LNCaP clone FGC (cell line): ENCODE measurements around the gene CD177.
A peak's percentile ranks its signal among the peaks of the same experiment; 100 is the strongest.

ENCODE experiments used
- DNase-seq: peaks from one replicate; pipeline ENCODE4 v3.0.0-alpha.2; 2011; ENCODE audit warnings: low read depth
- H3K4me3 ChIP-seq: 2 replicates; pipeline ENCODE4 v1.5.1; 2011; ENCODE audit warnings: mild to moderate bottlenecking, low read depth, low read length, control low read depth
- CTCF ChIP-seq: IDR thresholded peaks from 2 replicates; pipeline ENCODE4 v1.5.1; 2012; ENCODE audit warnings: mild to moderate bottlenecking; ENCODE audit not compliant: control insufficient read depth, insufficient read depth; ENCODE audit errors: extremely low read depth

Gene CD177

GRCh38 chr19:43311256-43311655 lies 42.2 kb upstream of the CD177 start:
- H3K4me3 ChIP-seq: no peak overlapping the region
- TF ChIP-seq CTCF: no peak
- DNase-seq: no peak

- no peak overlapping the region for H3K4me3 ChIP-seq
- TF ChIP-seq CTCF: no peak
- DNase-seq: no peak
These were observed 41.8 kb upstream of the CD177 start for GRCh38 chr19:43311706-43312105.

- DNase-seq: no peak
These were observed 39.6 kb upstream of the CD177 start for GRCh38 chr19:43313711-43314495.

GRCh38 chr19:43315851-43316250 lies 37.6 kb upstream of the CD177 start:
- TF ChIP-seq CTCF: no peak
- no peak overlapping the region for H3K4me3 ChIP-seq
- no peak for DNase-seq

More at GRCh38 chr19:43313711-43314495, 39.6 kb upstream of the CD177 start:
- no peak overlapping the region for H3K4me3 ChIP-seq
- TF ChIP-seq CTCF: no peak

GRCh38 chr19:43316591-43317319 lies 36.7 kb upstream of the CD177 start:
- peak; percentile 13 for DNase-seq
- peak; percentile 69 for TF ChIP-seq CTCF
- no peak overlapping the region for H3K4me3 ChIP-seq

GRCh38 chr19:43318203-43318602 lies 35.3 kb upstream of the CD177 start:
- TF ChIP-seq CTCF: no peak
- no peak overlapping the region for H3K4me3 ChIP-seq
- no peak for DNase-seq
